HG03378 (cell line): ENCODE measurements around the gene DEUP1.

ENCODE experiments used
- ATAC-seq: cut with Tn5 transposase; IDR thresholded peaks from one replicate; pipeline ENCODE4 v1.9.1; 2021; ENCODE audit warnings: mild to moderate bottlenecking, moderate library complexity; ENCODE audit not compliant: unreplicated experiment

The DEUP1 gene

GRCh38 chr11:93477684-93478234 is 147.2 kb downstream of the DEUP1 start:
- no peak for ATAC-seq

- ATAC-seq = no peak
These were observed 148.3 kb downstream of the DEUP1 start for GRCh38 chr11:93478841-93479240.

GRCh38 chr11:93480256-93480655 is 149.7 kb downstream of the DEUP1 start:
- ATAC-seq = no peak

- ATAC-seq = no peak
These were observed 150.2 kb downstream of the DEUP1 start for GRCh38 chr11:93480756-93481155.

GRCh38 chr11:93481279-93481678 is 150.7 kb downstream of the DEUP1 start:
- no peak for ATAC-seq

GRCh38 chr11:93481696-93482095 is 151.2 kb downstream of the DEUP1 start:
- ATAC-seq = no peak

GRCh38 chr11:93482556-93482955 is 152.0 kb downstream of the DEUP1 start:
- no peak for ATAC-seq

- no peak for ATAC-seq
These were observed 154.2 kb downstream of the DEUP1 start for GRCh38 chr11:93484716-93485115.

GRCh38 chr11:93485983-93486382 is 155.4 kb downstream of the DEUP1 start:
- ATAC-seq = no peak

- no peak for ATAC-seq
These were observed 156.5 kb downstream of the DEUP1 start for GRCh38 chr11:93487032-93487483.
